ENCODE measurements around the gene FAM163A.

DNA sequence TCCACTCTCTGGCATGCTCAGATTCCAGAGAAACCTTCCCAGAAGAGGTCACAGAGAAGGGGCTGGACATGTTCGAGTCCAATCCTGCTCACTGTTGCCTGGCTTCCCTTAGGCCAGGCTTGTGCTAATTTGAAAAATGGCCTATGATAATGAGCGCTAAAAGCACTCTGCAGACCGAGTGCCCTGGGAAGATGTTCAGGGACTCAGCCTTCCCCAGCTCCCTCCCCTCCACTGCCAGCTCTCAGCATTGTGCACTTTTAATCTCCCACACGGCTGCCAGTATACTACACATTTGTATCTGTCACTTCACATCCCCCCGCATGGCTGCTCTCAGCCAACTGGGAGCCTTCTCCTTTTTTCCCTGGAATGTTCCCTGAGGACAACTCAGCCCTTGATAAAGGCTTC lies 24.1 kb downstream of the FAM163A start:
- TF ChIP-seq POLR2AphosphoS5 (IDR thresholded peaks at IDR 0.05; ENCODE audit: borderline replicate concordance, low read depth, low read length) (no peak), EZH2 (IDR thresholded peaks at IDR 0.05) (no peak), FOXP2 (optimal IDR thresholded peaks at IDR 0.05; ENCODE audit: control extremely low read depth, extremely low read length, insufficient read depth) (no peak)

Measured in SK-N-MC (cell line).